T-cell (primary cell): ENCODE data around the gene AGR2. TPM values are rescaled to one million over a fixed set of nuclear protein-coding genes. Genes with fewer than 3 reads are reported as not detected.

Experiments
- ATAC-seq, 4 experiments: fragments of 200-7000 bp in 3 of 4; fragments of 150-1000 bp in 1 of 4; cut with Tn5 transposase; replicated peaks in 1 of 4; 1 replicate in 3 of 4; 2 replicates in 1 of 4; pipeline ENCODE4 v1.10.0; 2021; ENCODE audit warnings: moderate library complexity in 3 of 4, mild to moderate bottlenecking in 2 of 4, moderate number of reproducible peaks in 1 of 4
- CTCF ChIA-PET, 2 donors: fragments of 300-600 bp; sonication (Branson Sonifier 250); formaldehyde crosslinking; loops; one replicate each; lab custom pipeline; 2022; ENCODE audit warnings: antibody characterized with exemption in 2 of 2; lab: Charles Lee
- POLR2A ChIA-PET, 2 donors: fragments of 300-600 bp; sonication (Branson Sonifier 250); formaldehyde crosslinking; loops; one replicate each; lab custom pipeline; 2022; ENCODE audit warnings: antibody characterized with exemption in 2 of 2; lab: Charles Lee
- DNase-seq, 35 experiments: peaks; one replicate each; pipeline versions ENCODE4 v3.0.0 to v3.0.0-alpha.2; 2013 to 2023
- H3K27ac ChIP-seq: one replicate; pipeline ENCODE4 v1.5.1; 2013; ENCODE audit warnings: low read length
- H3K27me3 ChIP-seq, 2 experiments: replicated peaks in 1 of 2; 1 replicate in 1 of 2; 2 replicates in 1 of 2; pipeline versions ENCODE4 v1.6.1 to v1.7.0; 2013; ENCODE audit warnings: low read length in 1 of 2, mixed read lengths in 1 of 2; ENCODE audit not compliant: control insufficient read depth in 2 of 2, insufficient read depth in 2 of 2; ENCODE audit errors: extremely low read depth in 1 of 2
- H3K36me3 ChIP-seq, 2 donors: 1 replicate in 1 of 2; 2 replicates in 1 of 2; pipeline versions ENCODE4 v1.6.1 to v1.7.0; 2013; ENCODE audit warnings: low read length in 1 of 2; ENCODE audit not compliant: control insufficient read depth in 2 of 2, insufficient read depth in 1 of 2; ENCODE audit errors: extremely low read depth in 1 of 2
- H3K4me1 ChIP-seq, 2 experiments: 1 replicate in 1 of 2; 2 replicates in 1 of 2; pipeline versions ENCODE4 v1.6.1 to v1.7.0; 2013; ENCODE audit warnings: low read length in 2 of 2, mixed read lengths in 1 of 2; ENCODE audit not compliant: insufficient read depth in 2 of 2, control insufficient read depth in 1 of 2; ENCODE audit errors: extremely low read depth in 1 of 2
- H3K4me3 ChIP-seq, 2 donors: 1 replicate in 1 of 2; 2 replicates in 1 of 2; pipeline versions ENCODE4 v1.5.1 to v1.7.0; 2013; ENCODE audit warnings: mild to moderate bottlenecking in 2 of 2, low read length in 1 of 2, moderate library complexity in 1 of 2; ENCODE audit not compliant: control insufficient read depth in 1 of 2; ENCODE audit errors: extremely low read depth in 1 of 2
- H3K9me3 ChIP-seq: 2 replicates; pipeline ENCODE4 v1.7.0; 2013
- H3K27ac Mint-ChIP-seq, 2 donors: one replicate each; pipeline ENCODE4 v1.8.0; 2020 to 2021; ENCODE audit warnings: mild to moderate bottlenecking in 2 of 2, mixed read lengths in 2 of 2
- H3K27me3 Mint-ChIP-seq, 2 donors: one replicate each; pipeline ENCODE4 v1.8.0; 2021 to 2022; ENCODE audit warnings: mixed read lengths in 2 of 2
- H3K36me3 Mint-ChIP-seq: one replicate; pipeline ENCODE4 v1.8.0; 2021; ENCODE audit warnings: mixed read lengths
- H3K4me1 Mint-ChIP-seq, 3 donors: one replicate each; pipeline ENCODE4 v1.8.0; 2020 to 2022; ENCODE audit warnings: mixed read lengths in 3 of 3, mild to moderate bottlenecking in 1 of 3
- H3K4me3 Mint-ChIP-seq, 3 donors: one replicate each; pipeline ENCODE4 v1.8.0; 2020 to 2022; ENCODE audit warnings: mild to moderate bottlenecking in 3 of 3, mixed read lengths in 3 of 3, moderate library complexity in 3 of 3
- H3K9me3 Mint-ChIP-seq, 3 donors: one replicate each; pipeline ENCODE4 v1.8.0; 2020 to 2022; ENCODE audit warnings: mixed read lengths in 3 of 3
- WGBS: methylation state at CpG from one replicate; pipeline ENCODE4 v1.1.5; 2013; ENCODE audit warnings: missing lambda C conversion rate; ENCODE audit not compliant: insufficient coverage; 5-methylcytosine and 5-hydroxymethylcytosine counted together
- total RNA-seq, 35 experiments: library from RNA in 6 of 35; stranded (reverse) in 6 of 35; fragments of 120-200 nt in 1 of 35; gene quantifications; one replicate each; pipeline versions ENCODE4 v1.2.1 to v1.2.4 and lab custom pipeline; 2013 to 2026

The AGR2 gene
- total RNA-seq, 5 donors from 2014 or later (not counting 1 experiment from before 2014, with no cell fraction given) = 1.4 to 3.0 (median 2.5) TPM; not detected in 2

DNA sequence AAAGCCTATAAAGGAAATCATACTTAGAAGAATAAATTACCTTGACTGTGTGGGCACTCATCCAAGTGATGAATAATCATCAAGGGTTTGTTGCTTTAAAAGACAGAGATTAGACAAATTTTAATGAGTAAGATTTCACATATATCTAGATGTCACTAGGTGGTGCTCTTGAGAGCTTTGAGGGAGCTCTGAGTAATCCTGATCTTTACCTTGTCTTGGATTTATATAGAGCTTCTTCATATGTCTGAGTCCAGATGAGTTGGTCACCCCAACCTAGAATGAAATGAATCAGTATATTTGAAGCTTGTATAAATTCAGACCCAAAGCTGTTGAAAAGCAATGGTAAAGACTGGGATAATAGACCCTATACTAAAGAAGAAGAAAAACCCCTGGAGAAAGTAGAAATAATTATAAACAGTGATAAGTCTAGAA is 3.7 kb downstream of the AGR2 start:
- Mint-ChIP-seq H3K9me3 (no peaks in the 10 kb centered on the region), H3K4me3 (no peak overlapping the region), H3K36me3 (no peaks in the 10 kb centered on the region), H3K27ac (no peak overlapping the region), H3K27me3 (peaks cover 4 to 8% of the 10 kb centered on the region in 2 donors), H3K4me1 (no peaks in the 10 kb centered on the region)
- ChIA-PET CTCF (interaction anchor here (0.5 to 0.9 kb wide), 3 partner anchors 12 to 117 kb away, joined by 3 to 4 read pairs (median 3); no protein-coding TSS in a partner anchor), POLR2A (no interaction called here)
- Histone ChIP-seq H3K36me3 (no peaks in the 10 kb centered on the region), H3K4me3 (no peak overlapping the region), H3K27me3 (peaks cover 0 to 3% of the 10 kb centered on the region in 2 experiments), H3K4me1 (no peaks in the 10 kb centered on the region), H3K27ac (no peak overlapping the region), H3K9me3 (no peaks in the 10 kb centered on the region)
- no peak for ATAC-seq
- DNase-seq = peak in 1 of 35 experiments; percentile 13

DNA sequence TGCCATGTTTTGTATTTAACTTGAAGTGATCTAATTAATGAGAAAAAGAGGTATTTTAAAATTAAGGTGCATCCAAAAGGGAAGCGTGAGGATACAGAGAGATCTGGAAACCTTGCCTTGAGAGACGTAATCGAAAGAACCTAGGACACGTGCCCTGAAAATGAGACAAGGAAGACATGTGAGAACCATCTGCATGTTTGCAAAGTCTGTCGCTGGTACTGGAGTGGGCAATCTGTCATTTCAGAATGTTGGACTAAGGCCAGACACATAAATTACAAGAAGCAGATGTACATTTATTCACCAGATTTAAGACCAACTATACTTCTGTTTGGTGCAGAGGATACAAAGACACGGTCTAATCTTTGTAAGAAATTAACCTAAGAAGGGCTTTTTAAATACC is 9.2 kb downstream of the AGR2 start:
- DNase-seq (no peak), ATAC-seq (no peak)
- Histone ChIP-seq H3K27me3 (peaks cover 0 to 3% of the 10 kb centered on the region in 2 experiments), H3K36me3 (no peaks in the 10 kb centered on the region), H3K27ac (no peak overlapping the region), H3K4me3 (no peak overlapping the region), H3K4me1 (no peaks in the 10 kb centered on the region), H3K9me3 (no peaks in the 10 kb centered on the region)
- no peak overlapping the region for H3K27ac Mint-ChIP-seq
- no peaks in the 10 kb centered on the region for H3K4me1 Mint-ChIP-seq
- H3K27me3 Mint-ChIP-seq = peaks cover 12 to 17% of the 10 kb centered on the region in 2 donors
- no peaks in the 10 kb centered on the region for H3K36me3 Mint-ChIP-seq
- POLR2A ChIA-PET = no interaction called here
- 72% methylated on average over 4 of the region's 6 CpGs for WGBS
- H3K9me3 Mint-ChIP-seq = no peaks in the 10 kb centered on the region
- no peak overlapping the region for H3K4me3 Mint-ChIP-seq
- CTCF ChIA-PET = no interaction called here

- peaks cover 12 to 17% of the 10 kb centered on the region in 2 donors for H3K27me3 Mint-ChIP-seq
- H3K9me3 Mint-ChIP-seq = no peaks in the 10 kb centered on the region
- no peaks in the 10 kb centered on the region for H3K9me3 ChIP-seq
- H3K4me1 Mint-ChIP-seq = no peaks in the 10 kb centered on the region
- no peak overlapping the region for H3K4me3 ChIP-seq
- no peak overlapping the region for H3K4me3 Mint-ChIP-seq
- H3K27ac Mint-ChIP-seq = no peak overlapping the region
- no peak for DNase-seq
- H3K27ac ChIP-seq = no peak overlapping the region
- ChIA-PET CTCF (no interaction called here), POLR2A (no interaction called here)
- ATAC-seq = no peak
- no peaks in the 10 kb centered on the region for H3K36me3 ChIP-seq
- WGBS = 100% methylated on average over 1 of the region's 3 CpGs
- H3K4me1 ChIP-seq = no peaks in the 10 kb centered on the region
- H3K27me3 ChIP-seq = peaks cover 0 to 3% of the 10 kb centered on the region in 2 experiments
- H3K36me3 Mint-ChIP-seq = no peaks in the 10 kb centered on the region
These were observed 9.8 kb downstream of the AGR2 start for GRCh38 chr7:16794986-16795385.

DNA sequence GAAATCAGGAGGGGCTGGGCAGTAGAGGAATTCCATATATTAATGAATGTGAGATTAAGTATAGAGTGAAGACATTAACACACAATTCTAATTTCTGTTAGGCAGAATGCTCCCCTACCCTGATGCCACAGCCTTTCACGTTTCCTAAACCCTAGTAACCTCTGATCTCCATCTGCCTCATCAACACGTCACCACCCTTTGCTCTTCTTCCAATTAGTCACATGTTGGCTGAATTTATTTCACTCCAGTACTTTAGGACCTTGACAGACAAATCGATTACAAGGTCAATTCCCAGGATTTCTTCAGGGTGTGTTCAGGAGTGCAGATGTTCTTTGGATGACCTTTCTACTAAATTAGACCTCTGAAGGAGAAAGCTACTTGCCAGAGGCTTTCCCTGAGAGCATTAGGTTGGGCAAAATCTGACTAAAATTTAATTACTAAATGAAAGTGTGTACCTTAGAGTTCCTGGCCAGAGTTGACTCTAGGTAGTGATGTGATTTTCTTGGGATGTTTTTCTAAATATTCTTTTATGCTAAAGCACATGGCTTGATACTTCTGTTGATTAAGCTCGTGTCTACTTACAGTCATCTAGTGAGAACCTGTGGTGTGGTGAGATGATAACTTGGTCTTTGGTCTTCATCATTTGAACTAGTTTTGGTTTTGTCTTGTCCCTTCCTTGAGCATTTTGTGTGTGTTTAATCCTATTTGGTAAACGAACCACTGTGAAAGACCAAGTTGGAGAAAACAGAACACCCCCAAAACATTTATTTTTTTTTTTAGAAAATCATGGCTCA is 12.7 kb downstream of the AGR2 start:
- Mint-ChIP-seq H3K9me3 (no peaks in the 10 kb centered on the region), H3K36me3 (no peaks in the 10 kb centered on the region), H3K4me1 (no peaks in the 10 kb centered on the region), H3K27ac (no peak overlapping the region), H3K27me3 (peaks cover 12 to 17% of the 10 kb centered on the region in 2 donors), H3K4me3 (no peak overlapping the region)
- ATAC-seq = no peak
- CTCF ChIA-PET = no interaction called here
- POLR2A ChIA-PET = no interaction called here
- Histone ChIP-seq H3K27ac (no peak overlapping the region), H3K9me3 (no peaks in the 10 kb centered on the region), H3K4me3 (no peak overlapping the region), H3K4me1 (no peaks in the 10 kb centered on the region), H3K27me3 (peaks cover 0 to 3% of the 10 kb centered on the region in 2 experiments), H3K36me3 (no peaks in the 10 kb centered on the region)
- no peak for DNase-seq
- 54% methylated on average over 3 of the region's 5 CpGs for WGBS

GRCh38 chr7:16791071-16791470 is 13.7 kb downstream of the AGR2 start:
- Histone ChIP-seq H3K36me3 (no peaks in the 10 kb centered on the region), H3K4me1 (no peaks in the 10 kb centered on the region), H3K27ac (no peak overlapping the region), H3K4me3 (no peak overlapping the region), H3K9me3 (no peaks in the 10 kb centered on the region), H3K27me3 (peaks cover 0 to 3% of the 10 kb centered on the region in 2 experiments)
- Mint-ChIP-seq H3K36me3 (no peaks in the 10 kb centered on the region), H3K4me3 (no peak overlapping the region), H3K9me3 (no peaks in the 10 kb centered on the region), H3K27me3 (peaks cover 8 to 17% of the 10 kb centered on the region in 2 donors), H3K4me1 (no peaks in the 10 kb centered on the region), H3K27ac (no peak overlapping the region)
- no CpG with 5 or more reads among the region's 1 CpG for WGBS
- ATAC-seq = no peak
- ChIA-PET CTCF (no interaction called here), POLR2A (no interaction called here)
- no peak for DNase-seq

- Mint-ChIP-seq H3K27ac (no peak overlapping the region), H3K4me3 (no peak overlapping the region), H3K4me1 (no peaks in the 10 kb centered on the region), H3K27me3 (peaks cover 0 to 7% of the 10 kb centered on the region in 2 donors), H3K9me3 (no peaks in the 10 kb centered on the region), H3K36me3 (no peaks in the 10 kb centered on the region)
- H3K36me3 ChIP-seq = no peaks in the 10 kb centered on the region
- no peak overlapping the region for H3K27ac ChIP-seq
- H3K27me3 ChIP-seq = peaks cover 0 to 3% of the 10 kb centered on the region in 2 experiments
- no peak overlapping the region for H3K4me3 ChIP-seq
- POLR2A ChIA-PET = no interaction called here
- no CpG with 5 or more reads among the region's 1 CpG for WGBS
- no peaks in the 10 kb centered on the region for H3K4me1 ChIP-seq
- ATAC-seq (no peak), DNase-seq (no peak)
- CTCF ChIA-PET = no interaction called here
- H3K9me3 ChIP-seq = no peaks in the 10 kb centered on the region
These were observed 17.7 kb downstream of the AGR2 start for GRCh38 chr7:16787127-16787526.
